Left lung (tissue), 10 donors: Measurements from ENCODE around the gene DGUOK. TPM values are rescaled to one million over a fixed set of nuclear protein-coding genes. Genes with fewer than 3 reads are reported as not detected.
"Not testable (repeated sequence)": the region's sequence is repeated elsewhere in the genome, so short reads cannot be mapped to it uniquely, and the experiment has no call there.

Source experiments
- ATAC-seq: fragments of 200-7000 bp; cut with Tn5 transposase; one replicate; pipeline ENCODE4 v1.9.1; 2020; ENCODE audit warnings: moderate library complexity
- DNase-seq, 4 donors: peaks; one replicate each; pipeline ENCODE4 v3.0.0-alpha.2; 2013 to 2020
- H3K27ac ChIP-seq, 2 donors: fragments of 200-600 bp; sonication (generic) in 1 of 2; one replicate each; pipeline versions ENCODE4 v1.5.0 to v1.8.0; 2020 to 2021
- H3K27me3 ChIP-seq, 2 donors: fragments of 200-600 bp; sonication (generic) in 1 of 2; one replicate each; pipeline versions ENCODE4 v1.5.0 to v1.8.0; 2020 to 2021
- H3K36me3 ChIP-seq, 2 donors: fragments of 200-600 bp; sonication (generic) in 1 of 2; one replicate each; pipeline versions ENCODE4 v1.5.0 to v1.8.0; 2020 to 2021
- H3K4me1 ChIP-seq, 2 donors: fragments of 200-600 bp; one replicate each; pipeline ENCODE4 v1.8.0; 2021
- H3K4me3 ChIP-seq, 2 donors: fragments of 200-600 bp; sonication (generic) in 1 of 2; one replicate each; pipeline versions ENCODE4 v1.5.0 to v1.8.0; 2020 to 2021; ENCODE audit warnings: mild to moderate bottlenecking in 1 of 2
- H3K9me3 ChIP-seq, 2 donors: fragments of 200-600 bp; sonication (generic) in 1 of 2; one replicate each; pipeline versions ENCODE4 v1.5.0 to v1.8.0; 2020 to 2021
- intact Hi-C, 2 donors: fragments of 100-400 bp; cut with DNase I; formaldehyde crosslinking; loops; one replicate each; pipeline versions ENCODE4 v1.11.2 to v1.14.2; 2022
- polyA plus RNA-seq, 6 donors: library from polyadenylated mRNA; unstranded; fragments of 120-200 nt; gene quantifications; one replicate each; pipeline ENCODE4 v1.2.1, GENCODE V29; 2013; ENCODE audit not compliant: insufficient read length in 6 of 6
- total RNA-seq, 2 donors: library from RNA; stranded (reverse); fragmentation: NEBNext Ultra II Directional; extraction: Animal tissue kit (Norgen Biotek cat#: 25700); gene quantifications; one replicate each; pipeline ENCODE4 v1.2.1, GENCODE V29; 2021
- TF ChIP-seq, protein P1 (sequence below), 2 donors: fragments of 200-600 bp; sonication (generic) in 1 of 2; IDR thresholded peaks; one replicate each; pipeline versions ENCODE4 v1.5.0 to v1.8.0; 2021; ENCODE audit warnings: antibody characterized with exemption in 2 of 2
- donor health status: DM: no; HTN: yes; CAD: no.
- donor health status: DM: no; HTN: no; CAD: no.

DGUOK gene
- total and polyA plus RNA-seq, 8 donors: 32.1 to 64.5 (median 60.3) TPM

DNA sequence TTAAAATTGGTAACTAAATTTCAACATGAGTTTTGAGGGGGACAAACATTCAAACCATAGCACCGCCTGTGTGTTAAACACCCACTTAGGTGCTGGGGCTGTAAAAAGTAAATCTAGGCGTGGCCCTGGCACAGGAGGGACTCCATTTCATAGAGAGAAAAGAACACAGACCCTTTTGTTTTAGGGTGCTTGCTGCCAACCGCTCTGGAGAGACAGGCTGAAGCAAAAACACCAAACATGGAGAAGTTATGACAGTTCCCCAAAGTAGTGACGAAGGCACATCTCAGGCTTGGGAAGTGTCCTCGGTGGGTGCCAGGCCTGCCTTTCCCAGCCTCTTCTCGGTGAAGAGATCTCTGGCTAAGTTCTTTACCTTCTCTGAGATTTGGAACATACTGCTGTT lies 28.7 kb upstream of the DGUOK start:
- Histone ChIP-seq H3K27ac (no peak overlapping the region), H3K9me3 (no peaks in the 10 kb centered on the region)

DNA sequence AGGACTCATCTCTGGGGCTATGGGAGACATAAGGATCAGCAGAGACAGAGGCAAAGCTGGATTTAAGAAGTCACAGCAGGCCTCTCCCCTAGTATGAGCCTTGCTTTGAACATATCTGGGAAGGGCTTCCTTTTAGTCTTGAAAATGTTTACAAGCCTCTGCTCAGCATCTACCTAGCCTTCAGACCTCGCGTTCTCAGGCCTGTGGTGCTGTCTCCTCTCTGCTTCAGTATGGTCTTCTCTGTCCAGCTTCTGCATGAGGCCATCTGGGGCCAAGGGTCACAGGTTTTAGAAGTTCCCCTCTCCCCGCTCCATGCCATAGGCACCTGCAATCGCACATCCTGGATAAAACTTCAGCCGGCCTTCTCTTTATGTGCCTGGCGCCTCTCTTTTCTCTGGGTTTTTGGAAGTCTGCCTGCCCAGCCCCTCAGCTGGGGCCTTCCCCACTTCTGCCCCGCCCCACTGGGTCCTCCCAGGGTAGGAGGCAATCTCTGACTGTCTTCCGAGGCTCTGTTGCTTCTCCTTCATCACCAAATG lies 26.8 kb upstream of the DGUOK start:
- TF ChIP-seq, protein P1, sequence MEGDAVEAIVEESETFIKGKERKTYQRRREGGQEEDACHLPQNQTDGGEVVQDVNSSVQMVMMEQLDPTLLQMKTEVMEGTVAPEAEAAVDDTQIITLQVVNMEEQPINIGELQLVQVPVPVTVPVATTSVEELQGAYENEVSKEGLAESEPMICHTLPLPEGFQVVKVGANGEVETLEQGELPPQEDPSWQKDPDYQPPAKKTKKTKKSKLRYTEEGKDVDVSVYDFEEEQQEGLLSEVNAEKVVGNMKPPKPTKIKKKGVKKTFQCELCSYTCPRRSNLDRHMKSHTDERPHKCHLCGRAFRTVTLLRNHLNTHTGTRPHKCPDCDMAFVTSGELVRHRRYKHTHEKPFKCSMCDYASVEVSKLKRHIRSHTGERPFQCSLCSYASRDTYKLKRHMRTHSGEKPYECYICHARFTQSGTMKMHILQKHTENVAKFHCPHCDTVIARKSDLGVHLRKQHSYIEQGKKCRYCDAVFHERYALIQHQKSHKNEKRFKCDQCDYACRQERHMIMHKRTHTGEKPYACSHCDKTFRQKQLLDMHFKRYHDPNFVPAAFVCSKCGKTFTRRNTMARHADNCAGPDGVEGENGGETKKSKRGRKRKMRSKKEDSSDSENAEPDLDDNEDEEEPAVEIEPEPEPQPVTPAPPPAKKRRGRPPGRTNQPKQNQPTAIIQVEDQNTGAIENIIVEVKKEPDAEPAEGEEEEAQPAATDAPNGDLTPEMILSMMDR (IDR thresholded peaks at IDR 0.05): no peak
- Histone ChIP-seq H3K4me1 (no peaks in the 10 kb centered on the region), H3K27me3 (no peaks in the 10 kb centered on the region), H3K36me3 (no peaks in the 10 kb centered on the region), H3K4me3 (no peak overlapping the region), H3K9me3 (no peaks in the 10 kb centered on the region), H3K27ac (no peak overlapping the region)
- intact Hi-C loops: no loop called here
- no peak for ATAC-seq
- DNase-seq: no peak

More for the DNA sequence above, 28.7 kb upstream of the DGUOK start:
- H3K36me3 ChIP-seq: no peaks in the 10 kb centered on the region
- ATAC-seq (no peak), DNase-seq (no peak)
- H3K4me1 ChIP-seq: no peaks in the 10 kb centered on the region
- TF ChIP-seq, protein P1 (IDR thresholded peaks at IDR 0.05): no peak
- intact Hi-C loops: no loop called here
- no peak overlapping the region for H3K4me3 ChIP-seq
- no peaks in the 10 kb centered on the region for H3K27me3 ChIP-seq

DNA sequence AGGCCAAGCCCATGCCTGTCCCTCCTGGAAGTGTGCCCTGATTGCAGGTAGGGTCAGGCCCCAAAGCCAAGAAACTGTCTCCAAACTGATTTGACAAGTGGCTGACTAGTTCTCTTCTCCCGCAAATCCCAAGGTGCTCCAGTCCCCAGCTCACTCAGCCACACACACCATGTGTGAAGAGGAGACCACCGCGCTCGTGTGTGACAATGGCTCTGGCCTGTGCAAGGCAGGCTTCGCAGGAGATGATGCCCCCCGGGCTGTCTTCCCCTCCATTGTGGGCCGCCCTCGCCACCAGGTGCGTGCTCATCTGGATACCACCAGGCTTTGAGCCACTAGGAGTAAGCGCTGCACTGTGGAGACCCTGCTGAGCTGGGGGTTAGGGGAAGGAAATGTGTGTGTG lies 25.5 kb upstream of the DGUOK start:
- intact Hi-C loops: no loop called here
- Histone ChIP-seq H3K27me3 (no peaks in the 10 kb centered on the region), H3K4me1 (no peaks in the 10 kb centered on the region), H3K9me3 (no peaks in the 10 kb centered on the region), H3K27ac (no peak overlapping the region), H3K4me3 (no peak overlapping the region), H3K36me3 (no peaks in the 10 kb centered on the region)
- DNase-seq: no peak
- no peak for ATAC-seq
- TF ChIP-seq, protein P1 (IDR thresholded peaks at IDR 0.05): no peak

DNA sequence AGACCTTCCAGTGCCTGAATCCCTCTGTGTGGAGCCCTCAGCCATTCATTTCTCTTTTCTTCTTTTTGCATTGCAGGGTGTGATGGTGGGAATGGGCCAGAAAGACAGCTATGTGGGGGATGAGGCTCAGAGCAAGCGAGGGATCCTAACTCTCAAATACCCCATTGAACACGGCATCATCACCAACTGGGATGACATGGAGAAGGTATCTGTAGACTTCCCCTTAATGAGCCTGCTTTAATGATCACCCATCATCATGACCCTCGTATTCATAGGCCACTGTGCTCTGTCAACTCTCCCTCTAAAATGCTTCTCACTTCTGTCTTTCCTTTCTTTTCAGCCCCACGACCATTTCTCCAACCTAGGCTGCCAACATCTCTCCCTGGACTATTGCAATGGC lies 24.4 kb upstream of the DGUOK start:
- H3K4me3 ChIP-seq: no peak overlapping the region
- DNase-seq (no peak), ATAC-seq (no peak)
- TF ChIP-seq, protein P1 (IDR thresholded peaks at IDR 0.05): no peak
- no peaks in the 10 kb centered on the region for H3K9me3 ChIP-seq
- intact Hi-C loops: no loop called here
- no peaks in the 10 kb centered on the region for H3K27me3 ChIP-seq
- no peaks in the 10 kb centered on the region for H3K36me3 ChIP-seq
- no peak overlapping the region for H3K27ac ChIP-seq
- no peaks in the 10 kb centered on the region for H3K4me1 ChIP-seq

DNA sequence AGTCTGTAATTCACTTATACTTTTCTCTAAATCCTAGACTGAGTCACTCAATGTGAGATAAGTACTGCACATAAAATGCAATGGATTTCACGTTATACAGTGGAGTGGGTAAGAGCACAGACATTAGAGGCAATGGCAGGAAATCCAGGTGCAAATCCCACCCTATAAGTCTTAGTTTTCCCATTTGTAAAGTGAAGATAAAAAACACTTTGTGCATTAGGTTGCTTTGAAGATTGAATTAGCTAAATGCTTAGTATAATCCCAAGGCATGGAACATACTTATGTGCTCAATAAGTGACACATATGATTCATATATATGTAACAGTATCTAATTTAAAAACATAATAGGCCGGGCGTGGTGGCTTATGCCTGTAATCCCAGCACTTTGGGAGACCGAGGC lies 23.4 kb upstream of the DGUOK start:
- H3K9me3 ChIP-seq: no peaks in the 10 kb centered on the region
- no peak for DNase-seq
- TF ChIP-seq, protein P1 (IDR thresholded peaks at IDR 0.05): no peak
- no peak overlapping the region for H3K4me3 ChIP-seq
- no peaks in the 10 kb centered on the region for H3K27me3 ChIP-seq
- H3K36me3 ChIP-seq: no peaks in the 10 kb centered on the region
- intact Hi-C loops: no loop called here
- no peak for ATAC-seq
- no peaks in the 10 kb centered on the region for H3K4me1 ChIP-seq
- no peak overlapping the region for H3K27ac ChIP-seq

DNA sequence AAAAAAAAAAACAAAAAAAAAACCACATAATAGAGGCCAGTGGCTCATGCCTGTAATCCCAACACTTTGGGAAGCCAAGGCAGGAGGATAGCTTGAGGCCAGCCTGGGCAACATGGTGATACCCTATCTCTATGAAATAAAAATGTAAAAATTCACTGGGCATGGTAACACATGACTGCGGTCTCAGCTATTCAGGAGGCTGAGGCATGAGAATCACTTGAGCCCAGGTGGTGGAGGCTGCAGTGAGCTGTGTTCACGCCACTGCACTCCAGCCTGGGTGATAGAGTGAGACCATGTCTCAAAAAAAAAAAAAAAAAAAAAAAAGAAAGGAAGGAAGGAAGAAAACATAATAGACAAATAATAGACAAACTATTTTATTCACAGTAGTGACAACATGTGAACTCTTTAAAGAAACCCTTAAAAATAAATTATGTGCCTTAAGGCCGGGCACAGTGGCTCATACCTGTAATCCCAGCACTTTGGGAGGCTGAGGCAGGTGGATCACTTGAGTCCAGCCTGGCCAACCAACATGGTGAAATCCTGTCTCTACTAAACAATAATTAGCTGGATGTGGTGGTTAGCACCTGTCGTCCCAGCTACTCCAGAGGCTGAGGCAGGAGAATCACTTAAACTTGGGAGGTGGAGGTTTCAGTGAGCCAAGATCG lies 22.6 kb upstream of the DGUOK start:
- H3K27ac ChIP-seq, H3K36me3 ChIP-seq, DNase-seq, intact Hi-C loops, H3K4me1 ChIP-seq, H3K9me3 ChIP-seq, H3K4me3 ChIP-seq, H3K27me3 ChIP-seq, ATAC-seq: not testable (repeated sequence)
